Stimulated activated CD8-positive, alpha-beta memory T cell treated with anti-CD3 and anti-CD28 coated beads, Interleukin-12 subunit alpha, Interleukin-12 subunit beta, amount 100 ng/mL, for 4 hours (primary cell): ENCODE results near the gene MAN2B2.
"Not testable (repeated sequence)": the region's sequence is repeated elsewhere in the genome, so short reads cannot be mapped to it uniquely, and the experiment has no call there.

Experiments used
- DNase-seq: peaks from one replicate; pipeline ENCODE4 v3.0.0-alpha.2; 2020; ENCODE audit warnings: low read depth

MAN2B2 gene

GRCh38 chr4:6617246-6617645 lies 42.3 kb downstream of the MAN2B2 start:
- no peak for DNase-seq

GRCh38 chr4:6618386-6619115 lies 43.6 kb downstream of the MAN2B2 start:
- DNase-seq, result no peak

GRCh38 chr4:6619116-6619465 lies 44.1 kb downstream of the MAN2B2 start:
- no peak for DNase-seq

- DNase-seq, result no peak
Measured at GRCh38 chr4:6619466-6620255, 44.7 kb downstream of the MAN2B2 start.

- DNase-seq, result no peak
Measured at GRCh38 chr4:6620296-6620695, 45.3 kb downstream of the MAN2B2 start.

GRCh38 chr4:6620891-6621555 lies 46.0 kb downstream of the MAN2B2 start:
- no peak for DNase-seq

- DNase-seq, result no peak
Measured at GRCh38 chr4:6621556-6621927, 46.6 kb downstream of the MAN2B2 start.

- DNase-seq, result no peak
Measured at GRCh38 chr4:6622744-6623143, 47.8 kb downstream of the MAN2B2 start.

GRCh38 chr4:6625256-6625655 lies 50.3 kb downstream of the MAN2B2 start:
- no peak for DNase-seq

- no peak for DNase-seq
Measured at GRCh38 chr4:6626066-6626465, 51.1 kb downstream of the MAN2B2 start.

GRCh38 chr4:6627832-6628231 lies 52.8 kb downstream of the MAN2B2 start:
- DNase-seq, result no peak

GRCh38 chr4:6628484-6628883 lies 53.5 kb downstream of the MAN2B2 start:
- not testable (repeated sequence) for DNase-seq

- no peak for DNase-seq
Measured at GRCh38 chr4:6632125-6632524, 57.1 kb downstream of the MAN2B2 start.

- DNase-seq, result no peak
Measured at GRCh38 chr4:6633091-6633906, 58.3 kb downstream of the MAN2B2 start.

- no peak for DNase-seq
Measured at GRCh38 chr4:6634746-6635145, 59.8 kb downstream of the MAN2B2 start.

GRCh38 chr4:6639137-6639680 lies 64.2 kb downstream of the MAN2B2 start:
- DNase-seq, result no peak

- peak; percentile 91 for DNase-seq
Measured at GRCh38 chr4:6640292-6641163, 65.5 kb downstream of the MAN2B2 start, which contains the start of gene MRFAP1. TSS of gene MRFAP1 (plus strand) at chr4:6640685. CDS start at chr4:6640863, 178 bp downstream.

- DNase-seq, result no peak
Measured at GRCh38 chr4:6641164-6641970, 66.4 kb downstream of the MAN2B2 start.

- DNase-seq, result no peak
Measured at GRCh38 chr4:6641971-6642320, 67.0 kb downstream of the MAN2B2 start.
